Measurements from ENCODE around the gene MPC1. TPM values are rescaled to one million over a fixed set of nuclear protein-coding genes. Genes with fewer than 3 reads are reported as not detected.
"Not testable (repeated sequence)": the region's sequence is repeated elsewhere in the genome, so short reads cannot be mapped to it uniquely, and the experiment has no call there.

Gene MPC1
- polyA plus RNA-seq, 1 donor from 2014 or later = 112 TPM

GRCh38 chr6:166392755-166393534 is 10.2 kb upstream of the MPC1 start:
- not testable (repeated sequence) for H3K27ac ChIP-seq (ENCODE audit: low read length); H4K20me1 ChIP-seq (ENCODE audit: insufficient read depth); H3F3A ChIP-seq (ENCODE audit: insufficient read depth, low read length, poor library complexity, severe bottlenecking); H3K9me3 ChIP-seq (ENCODE audit: low read length); H3K4me3 ChIP-seq (ENCODE audit: low read length); H3K4me2 ChIP-seq (ENCODE audit: low read length); H3K27me3 ChIP-seq (ENCODE audit: insufficient read depth, low read depth, low read length); H3K79me2 ChIP-seq (replicated peaks; ENCODE audit: insufficient read depth, low read length); H3K36me3 ChIP-seq (ENCODE audit: insufficient read depth, low read length); H2AFZ ChIP-seq (ENCODE audit: low read depth, low read length); H3K9ac ChIP-seq (ENCODE audit: low read length); H3K9me2 ChIP-seq (ENCODE audit: insufficient read depth, low read length)

- H4K20me1 ChIP-seq (ENCODE audit: insufficient read depth) = no peaks in the 10 kb centered on the region
- no peaks in the 10 kb centered on the region for H3F3A ChIP-seq (ENCODE audit: insufficient read depth, low read length, poor library complexity, severe bottlenecking)
- no peak overlapping the region for H3K4me3 ChIP-seq (ENCODE audit: low read length)
- no peaks in the 10 kb centered on the region for H3K9me3 ChIP-seq (ENCODE audit: low read length)
- no peaks in the 10 kb centered on the region for H3K27me3 ChIP-seq (ENCODE audit: insufficient read depth, low read depth, low read length)
- no peak overlapping the region for H3K27ac ChIP-seq (ENCODE audit: low read length)
- no peaks in the 10 kb centered on the region for H3K36me3 ChIP-seq (ENCODE audit: insufficient read depth, low read length)
- TF ChIP-seq CTCF (IDR thresholded peaks at IDR 0.05; ENCODE audit: poor library complexity, severe bottlenecking) (no peak), EZH2 (IDR thresholded peaks at IDR 0.05; ENCODE audit: borderline replicate concordance, insufficient read depth, low read length, poor library complexity, severe bottlenecking) (no peak), MXI1 (conservative IDR thresholded peaks at IDR 0.05; ENCODE audit: poor library complexity, severe bottlenecking) (no peak), EP300 (conservative IDR thresholded peaks at IDR 0.05; ENCODE audit: poor library complexity, severe bottlenecking) (no peak), RAD21 (conservative IDR thresholded peaks at IDR 0.05) (no peak), REST (IDR thresholded peaks at IDR 0.05; ENCODE audit: borderline replicate concordance) (no peak), SMC3 (conservative IDR thresholded peaks at IDR 0.05; ENCODE audit: poor library complexity) (no peak), POLR2AphosphoS5 (IDR thresholded peaks at IDR 0.05) (no peak), TAF1 (IDR thresholded peaks at IDR 0.05; ENCODE audit: low read depth) (no peak)
- no peak overlapping the region for H3K4me2 ChIP-seq (ENCODE audit: low read length)
- no peak overlapping the region for H3K9ac ChIP-seq (ENCODE audit: low read length)
- no peaks in the 10 kb centered on the region for H3K9me2 ChIP-seq (ENCODE audit: insufficient read depth, low read length)
- H3K79me2 ChIP-seq (replicated peaks; ENCODE audit: insufficient read depth, low read length) = no peaks in the 10 kb centered on the region
- no peak overlapping the region for H2AFZ ChIP-seq (ENCODE audit: low read depth, low read length)
Observed at GRCh38 chr6:166389119-166389518, 6.4 kb upstream of the MPC1 start.
